ENCODE measurements around the gene PDE11A.

The PDE11A gene

GRCh38 chr2:177708660-177709444, 363.7 kb downstream of the PDE11A start:
- Histone ChIP-seq H4K20me1 (ENCODE audit: insufficient read depth, low read length) (no peaks in the 10 kb centered on the region), H3K36me3 (ENCODE audit: insufficient read depth, low read length) (no peaks in the 10 kb centered on the region), H3K4me2 (ENCODE audit: insufficient read depth, low read length) (no peak overlapping the region), H3K4me3 (ENCODE audit: low read depth in 1 of 2, low read length in 2 of 2) (no peak overlapping the region), H3K4me1 (ENCODE audit: insufficient read depth, low read length) (no peaks in the 10 kb centered on the region), H3K79me2 (ENCODE audit: insufficient read depth, low read length) (no peaks in the 10 kb centered on the region), H2AFZ (ENCODE audit: low read depth, low read length) (no peak overlapping the region), H3K9ac (ENCODE audit: low read depth, low read length) (no peak overlapping the region), H3K27me3 (ENCODE audit: insufficient read depth, low read length, poor library complexity) (no peaks in the 10 kb centered on the region), H3K9me3 (ENCODE audit: insufficient read depth, low read length, severe bottlenecking) (no peaks in the 10 kb centered on the region), H3K27ac (ENCODE audit: low read length) (no peak overlapping the region)
- ATAC-seq (ENCODE audit: insufficient read depth, low read depth) (no peak), DNase-seq (no peak)
- TF ChIP-seq CTCF (IDR thresholded peaks at IDR 0.05; ENCODE audit: borderline replicate concordance, extremely low read depth, low read length, poor library complexity, severe bottlenecking) (no peak), EZH2 (IDR thresholded peaks at IDR 0.05; ENCODE audit: borderline replicate concordance, low read depth, low read length, severe bottlenecking) (no peak)

- H3K4me2 ChIP-seq (ENCODE audit: insufficient read depth, low read length): no peak overlapping the region
- no peaks in the 10 kb centered on the region for H3K79me2 ChIP-seq (ENCODE audit: insufficient read depth, low read length)
- H3K27ac ChIP-seq (ENCODE audit: low read length): no peak overlapping the region
- no peak overlapping the region for H2AFZ ChIP-seq (ENCODE audit: low read depth, low read length)
- H3K36me3 ChIP-seq (ENCODE audit: insufficient read depth, low read length): no peaks in the 10 kb centered on the region
- H3K9me3 ChIP-seq (ENCODE audit: insufficient read depth, low read length, severe bottlenecking): no peaks in the 10 kb centered on the region
- DNase-seq: no peak
- no peak overlapping the region for H3K9ac ChIP-seq (ENCODE audit: low read depth, low read length)
- H4K20me1 ChIP-seq (ENCODE audit: insufficient read depth, low read length): no peaks in the 10 kb centered on the region
- no peaks in the 10 kb centered on the region for H3K27me3 ChIP-seq (ENCODE audit: insufficient read depth, low read length, poor library complexity)
- TF ChIP-seq CTCF (IDR thresholded peaks at IDR 0.05; ENCODE audit: borderline replicate concordance, extremely low read depth, low read length, poor library complexity, severe bottlenecking): no peak
- no peak for TF ChIP-seq EZH2 (IDR thresholded peaks at IDR 0.05; ENCODE audit: borderline replicate concordance, low read depth, low read length, severe bottlenecking)
- H3K4me3 ChIP-seq (ENCODE audit: low read depth in 1 of 2, low read length in 2 of 2): no peak overlapping the region
- H3K4me1 ChIP-seq (ENCODE audit: insufficient read depth, low read length): no peaks in the 10 kb centered on the region
- ATAC-seq (ENCODE audit: insufficient read depth, low read depth): no peak
These were observed 364.5 kb downstream of the PDE11A start for GRCh38 chr2:177708106-177708505.

GRCh38 chr2:177705511-177706173, 366.9 kb downstream of the PDE11A start:
- ATAC-seq (ENCODE audit: insufficient read depth, low read depth) (no peak), DNase-seq (no peak)
- no peaks in the 10 kb centered on the region for H3K9me3 ChIP-seq (ENCODE audit: insufficient read depth, low read length, severe bottlenecking)

More at GRCh38 chr2:177705511-177706173, 366.9 kb downstream of the PDE11A start:
- no peaks in the 10 kb centered on the region for H4K20me1 ChIP-seq (ENCODE audit: insufficient read depth, low read length)
- no peak overlapping the region for H2AFZ ChIP-seq (ENCODE audit: low read depth, low read length)
- H3K27me3 ChIP-seq (ENCODE audit: insufficient read depth, low read length, poor library complexity): no peaks in the 10 kb centered on the region
- no peaks in the 10 kb centered on the region for H3K79me2 ChIP-seq (ENCODE audit: insufficient read depth, low read length)
- H3K9ac ChIP-seq (ENCODE audit: low read depth, low read length): no peak overlapping the region
- no peak overlapping the region for H3K4me2 ChIP-seq (ENCODE audit: insufficient read depth, low read length)
- no peak overlapping the region for H3K27ac ChIP-seq (ENCODE audit: low read length)
- no peaks in the 10 kb centered on the region for H3K4me1 ChIP-seq (ENCODE audit: insufficient read depth, low read length)
- TF ChIP-seq CTCF (IDR thresholded peaks at IDR 0.05; ENCODE audit: borderline replicate concordance, extremely low read depth, low read length, poor library complexity, severe bottlenecking) (no peak), EZH2 (IDR thresholded peaks at IDR 0.05; ENCODE audit: borderline replicate concordance, low read depth, low read length, severe bottlenecking) (no peak)
- no peak overlapping the region for H3K4me3 ChIP-seq (ENCODE audit: low read depth in 1 of 2, low read length in 2 of 2)
- no peaks in the 10 kb centered on the region for H3K36me3 ChIP-seq (ENCODE audit: insufficient read depth, low read length)

Measured in DND-41 (cell line).